OCI-M2 (cell line): Measurements from ENCODE around the gene LEMD1.

Source experiments
- DNase-seq: peaks from one replicate; lab custom pipeline; 2025; ENCODE audit not compliant: unreplicated experiment; lab: John Stamatoyannopoulos, UW

Gene LEMD1

GRCh38 chr1:205356440-205357139 is 65.3 kb downstream of the LEMD1 start, which contains the start of gene KLHDC8A:
Gene KLHDC8A (minus strand): TSS chr1:205356922. CDS start chr1:205343604, 13,318 bp downstream.
- DNase-seq: no peak

GRCh38 chr1:205355075-205355453 is 66.8 kb downstream of the LEMD1 start:
- no peak for DNase-seq

- DNase-seq: no peak
Measured at GRCh38 chr1:205354259-205355074, 67.4 kb downstream of the LEMD1 start.

GRCh38 chr1:205353612-205354011 is 68.2 kb downstream of the LEMD1 start:
- DNase-seq: no peak

GRCh38 chr1:205353191-205353590 is 68.7 kb downstream of the LEMD1 start:
- DNase-seq: no peak

- no peak for DNase-seq
Measured at GRCh38 chr1:205351984-205352713, 69.7 kb downstream of the LEMD1 start.

- DNase-seq: no peak
Measured at GRCh38 chr1:205350691-205351141, 71.1 kb downstream of the LEMD1 start.

GRCh38 chr1:205350124-205350523 is 71.7 kb downstream of the LEMD1 start:
- DNase-seq: no peak

- DNase-seq: no peak
Measured at GRCh38 chr1:205348554-205349487, 73.0 kb downstream of the LEMD1 start.

- no peak for DNase-seq
Measured at GRCh38 chr1:205346956-205347574, 74.8 kb downstream of the LEMD1 start.

GRCh38 chr1:205345761-205346160 is 76.1 kb downstream of the LEMD1 start:
- DNase-seq: no peak

- DNase-seq: no peak
Measured at GRCh38 chr1:205344066-205344928, 77.6 kb downstream of the LEMD1 start.

GRCh38 chr1:205343431-205344065 is 78.3 kb downstream of the LEMD1 start:
- DNase-seq: no peak

GRCh38 chr1:205342986-205343385 is 78.9 kb downstream of the LEMD1 start:
- DNase-seq: no peak

GRCh38 chr1:205340676-205341075 is 81.2 kb downstream of the LEMD1 start:
- DNase-seq: no peak

GRCh38 chr1:205339717-205340116 is 82.1 kb downstream of the LEMD1 start:
- DNase-seq: no peak

- DNase-seq: no peak
Measured at GRCh38 chr1:205339197-205339702, 82.6 kb downstream of the LEMD1 start.

GRCh38 chr1:205338011-205338410 is 83.8 kb downstream of the LEMD1 start:
- DNase-seq: no peak
